ENCODE data around the gene MYO5A.

DNA sequence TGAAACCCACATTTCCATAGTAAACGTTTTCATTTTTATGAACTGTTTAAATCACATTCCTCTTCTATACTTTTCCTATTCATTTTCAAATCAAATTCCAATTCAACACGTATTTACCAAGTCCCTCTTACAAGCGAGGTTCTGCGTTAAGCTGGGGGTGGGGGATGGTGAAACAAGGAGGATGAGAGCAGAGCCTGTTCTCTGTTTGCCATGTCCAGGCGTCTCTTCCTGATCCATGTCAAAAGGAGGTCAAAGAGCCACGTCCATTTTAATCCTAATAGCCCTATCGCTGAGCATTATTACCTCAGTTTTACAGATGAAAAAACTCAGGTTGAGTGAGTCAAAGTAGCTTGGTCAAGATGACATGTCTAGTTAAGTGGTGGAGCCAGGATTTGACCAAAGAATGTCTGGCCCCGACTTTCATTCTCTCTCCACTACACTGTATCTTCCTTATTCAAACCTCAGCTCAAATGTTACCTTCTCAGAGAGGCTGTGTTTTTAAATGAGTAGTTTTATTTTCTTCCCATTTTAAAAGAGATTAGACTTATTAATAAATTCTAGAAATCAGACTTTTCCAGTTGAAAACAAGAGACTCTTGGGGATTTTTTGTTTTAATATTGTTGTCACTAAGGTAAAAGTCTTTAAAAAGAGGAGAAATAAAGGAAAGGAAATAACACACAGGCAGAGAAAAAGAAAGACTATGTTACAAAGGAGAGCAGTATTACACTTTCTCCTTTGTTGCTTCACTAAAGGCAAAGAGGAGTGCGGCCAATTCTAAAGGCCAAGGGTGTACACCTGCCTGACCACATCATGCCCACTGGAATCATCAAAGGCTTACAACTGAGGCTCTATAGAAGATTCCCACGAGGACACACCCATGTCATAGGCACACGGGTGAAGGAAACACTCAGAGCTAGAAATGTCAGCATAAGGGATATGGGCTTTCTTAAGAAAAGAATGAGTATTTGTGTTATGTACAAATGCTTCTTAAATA, 42.4 kb downstream of the MYO5A start:
- TF ChIP-seq, protein P1, sequence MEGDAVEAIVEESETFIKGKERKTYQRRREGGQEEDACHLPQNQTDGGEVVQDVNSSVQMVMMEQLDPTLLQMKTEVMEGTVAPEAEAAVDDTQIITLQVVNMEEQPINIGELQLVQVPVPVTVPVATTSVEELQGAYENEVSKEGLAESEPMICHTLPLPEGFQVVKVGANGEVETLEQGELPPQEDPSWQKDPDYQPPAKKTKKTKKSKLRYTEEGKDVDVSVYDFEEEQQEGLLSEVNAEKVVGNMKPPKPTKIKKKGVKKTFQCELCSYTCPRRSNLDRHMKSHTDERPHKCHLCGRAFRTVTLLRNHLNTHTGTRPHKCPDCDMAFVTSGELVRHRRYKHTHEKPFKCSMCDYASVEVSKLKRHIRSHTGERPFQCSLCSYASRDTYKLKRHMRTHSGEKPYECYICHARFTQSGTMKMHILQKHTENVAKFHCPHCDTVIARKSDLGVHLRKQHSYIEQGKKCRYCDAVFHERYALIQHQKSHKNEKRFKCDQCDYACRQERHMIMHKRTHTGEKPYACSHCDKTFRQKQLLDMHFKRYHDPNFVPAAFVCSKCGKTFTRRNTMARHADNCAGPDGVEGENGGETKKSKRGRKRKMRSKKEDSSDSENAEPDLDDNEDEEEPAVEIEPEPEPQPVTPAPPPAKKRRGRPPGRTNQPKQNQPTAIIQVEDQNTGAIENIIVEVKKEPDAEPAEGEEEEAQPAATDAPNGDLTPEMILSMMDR (IDR thresholded peaks at IDR 0.05 in 4 of 5, conservative IDR thresholded peaks at IDR 0.05 in 1 of 5) = no peak
- no peak for TF ChIP-seq POLR2A (IDR thresholded peaks at IDR 0.05)

All from gastrocnemius medialis (tissue), 4 donors.